GM12892 (cell line): ENCODE measurements around the gene ITGB5.

Experiments
- POLR2AphosphoS5 ChIP-seq: IDR thresholded peaks from 2 replicates; pipeline ENCODE4 v1.6.1; 2011; ENCODE audit warnings: low read depth, low read length, control low read depth
- TAF1 ChIP-seq: IDR thresholded peaks from 2 replicates; pipeline ENCODE4 v1.6.1; 2011; ENCODE audit warnings: low read depth, mild to moderate bottlenecking, control low read depth, low read length, borderline replicate concordance

DNA sequence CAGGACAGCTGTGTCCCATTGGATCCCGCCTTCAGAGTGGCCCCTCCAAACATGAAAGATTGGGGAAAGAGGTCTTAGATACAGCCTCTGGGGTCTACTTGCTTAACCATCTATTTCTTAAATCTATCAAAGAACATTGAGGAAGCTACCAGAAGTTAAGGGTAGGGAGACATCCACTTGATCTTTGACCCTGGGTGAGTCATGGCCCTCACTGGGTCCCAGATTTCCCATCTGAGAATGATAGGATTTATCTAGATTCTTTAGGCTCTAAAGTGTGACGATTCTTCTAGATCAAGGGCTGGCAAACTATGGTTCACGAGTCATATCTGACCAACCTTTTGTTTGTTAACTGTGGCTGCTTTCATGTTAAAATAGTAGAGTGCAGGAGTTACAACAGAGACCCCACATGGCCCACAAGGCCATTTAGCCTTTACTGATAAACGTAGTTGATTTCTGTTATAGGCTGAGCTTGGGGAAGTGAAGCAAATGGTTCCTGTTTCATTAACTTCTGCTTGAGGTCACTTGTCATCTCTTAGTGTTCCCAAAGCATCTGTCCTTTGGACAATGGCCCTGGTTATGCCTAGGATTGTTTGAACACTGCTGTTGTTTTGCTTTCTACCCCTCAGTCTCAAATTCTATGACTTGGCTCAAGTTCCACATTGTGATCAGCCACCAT is 39.4 kb upstream of the ITGB5 start:
- TF ChIP-seq TAF1, result no peak
- no peak for TF ChIP-seq POLR2AphosphoS5
